ENCODE measurements around the gene PHACTR4.

GRCh38 chr1:28517649-28517999 is 148.1 kb downstream of the PHACTR4 start:
- TF ChIP-seq CTCF (IDR thresholded peaks at IDR 0.05) = no peak
- no peak for TF ChIP-seq POLR2AphosphoS5 (IDR thresholded peaks at IDR 0.05)
- TF ChIP-seq POLR2A (IDR thresholded peaks at IDR 0.05) = no peak
- no peak for TF ChIP-seq EP300 (IDR thresholded peaks at IDR 0.05)
